Caki2 (cell line): Measurements from ENCODE around the gene OCA2. TPM values are rescaled to one million over a fixed set of nuclear protein-coding genes. Genes with fewer than 3 reads are reported as not detected.

Experiments
- DNase-seq: peaks from one replicate; pipeline ENCODE4 v3.0.0-alpha.2; 2015; ENCODE audit warnings: low read depth
- in situ Hi-C: cut with HindIII; loops from 2 replicates; pipeline ENCODE4 v1.10.0; 2016; ENCODE audit warnings: low sequenced_read_pairs, low pct_unique_long_range_greater_than_20kb, mixed read lengths
- total RNA-seq: library from RNA; depleted of rRNA; stranded (reverse); fragments of >200 nt; shearing (Covaris generic); gene quantifications from 2 replicates; pipeline ENCODE4 v1.2.3, GENCODE V29; 2014; ENCODE audit warnings: low replicate concordance

OCA2 gene
- total RNA-seq, 1 experiment from 2014 or later = 1.5 TPM

- in situ Hi-C loops = no loop called here
- DNase-seq = no peak
These were observed 159.9 kb downstream of the OCA2 start for GRCh38 chr15:27939246-27939645.

GRCh38 chr15:27937851-27938250 lies 161.3 kb downstream of the OCA2 start:
- in situ Hi-C loops = no loop called here
- DNase-seq = no peak

- no peak for DNase-seq
- in situ Hi-C loops = no loop called here
These were observed 163.0 kb downstream of the OCA2 start for GRCh38 chr15:27936164-27936563.

GRCh38 chr15:27935328-27935727 lies 163.8 kb downstream of the OCA2 start:
- DNase-seq = no peak
- in situ Hi-C loops = no loop called here

- DNase-seq = no peak
- in situ Hi-C loops = no loop called here
These were observed 164.3 kb downstream of the OCA2 start for GRCh38 chr15:27934782-27935181.

GRCh38 chr15:27933562-27933961 lies 165.6 kb downstream of the OCA2 start:
- in situ Hi-C loops = no loop called here

GRCh38 chr15:27932600-27932999 lies 166.5 kb downstream of the OCA2 start:
- in situ Hi-C loops = no loop called here
- no peak for DNase-seq

More at GRCh38 chr15:27933562-27933961, 165.6 kb downstream of the OCA2 start:
- DNase-seq = no peak

GRCh38 chr15:27928386-27928785 lies 170.7 kb downstream of the OCA2 start:
- in situ Hi-C loops = no loop called here
- no peak for DNase-seq

GRCh38 chr15:27912283-27912682 lies 186.8 kb downstream of the OCA2 start:
- in situ Hi-C loops = no loop called here
- no peak for DNase-seq

GRCh38 chr15:27906802-27907201 lies 192.3 kb downstream of the OCA2 start:
- no peak for DNase-seq
- in situ Hi-C loops = no loop called here

GRCh38 chr15:27903405-27903804 lies 195.7 kb downstream of the OCA2 start:
- DNase-seq = no peak
- in situ Hi-C loops = no loop called here

GRCh38 chr15:27902680-27903385 lies 196.3 kb downstream of the OCA2 start:
- no peak for DNase-seq
- in situ Hi-C loops = no loop called here

GRCh38 chr15:27899583-27900285 lies 199.4 kb downstream of the OCA2 start:
- in situ Hi-C loops = no loop called here
- DNase-seq = no peak

GRCh38 chr15:27897481-27897880 lies 201.6 kb downstream of the OCA2 start:
- in situ Hi-C loops = no loop called here
- DNase-seq = no peak

- DNase-seq = no peak
- in situ Hi-C loops = no loop called here
These were observed 204.5 kb downstream of the OCA2 start for GRCh38 chr15:27894645-27895044.

GRCh38 chr15:27889258-27889657 lies 209.9 kb downstream of the OCA2 start:
- in situ Hi-C loops = no loop called here
- no peak for DNase-seq

GRCh38 chr15:27885201-27885600 lies 213.9 kb downstream of the OCA2 start:
- in situ Hi-C loops = no loop called here
- DNase-seq = no peak

GRCh38 chr15:27884726-27885125 lies 214.4 kb downstream of the OCA2 start:
- no peak for DNase-seq
- in situ Hi-C loops = no loop called here

GRCh38 chr15:27878841-27879240 lies 220.3 kb downstream of the OCA2 start:
- no peak for DNase-seq
- in situ Hi-C loops = no loop called here

- DNase-seq = no peak
- in situ Hi-C loops = no loop called here
These were observed 225.3 kb downstream of the OCA2 start for GRCh38 chr15:27873828-27874227.
